Esophagus muscularis mucosa (tissue), 4 donors: ENCODE results near the gene RPL26. TPM values are rescaled to one million over a fixed set of nuclear protein-coding genes. Genes with fewer than 3 reads are reported as not detected.
"Not testable (repeated sequence)": the region's sequence is repeated elsewhere in the genome, so short reads cannot be mapped to it uniquely, and the experiment has no call there.

Experiments used
- DNase-seq: peaks from one replicate; pipeline ENCODE4 v3.0.0-alpha.2; 2017; ENCODE audit errors: extremely low spot score
- H3K27ac ChIP-seq, 4 donors: fragments of 200-600 bp; sonication (generic); replicated peaks in 1 of 4; 1 replicate in 3 of 4; 2 replicates in 1 of 4; pipeline ENCODE4 v1.5.1; 2016 to 2019; ENCODE audit warnings: mild to moderate bottlenecking in 1 of 4
- H3K27me3 ChIP-seq, 4 donors: fragments of 200-600 bp; sonication (generic); one replicate each; pipeline versions ENCODE4 v1.5.1 to v1.6.0; 2016 to 2019
- H3K36me3 ChIP-seq, 4 donors: fragments of 200-600 bp; sonication (generic); one replicate each; pipeline ENCODE4 v1.5.1; 2016 to 2019
- H3K4me1 ChIP-seq, 4 donors: fragments of 200-600 bp; sonication (generic); one replicate each; pipeline ENCODE4 v1.5.1; 2016 to 2019
- H3K4me3 ChIP-seq, 4 donors: fragments of 200-600 bp; sonication (generic); 1 replicate in 2 of 4; 2 replicates in 2 of 4; pipeline ENCODE4 v1.5.1; 2016 to 2019; ENCODE audit warnings: mild to moderate bottlenecking in 4 of 4, moderate library complexity in 1 of 4
- H3K9me3 ChIP-seq, 4 donors: fragments of 200-600 bp; sonication (generic); 1 replicate in 3 of 4; 2 replicates in 1 of 4; pipeline ENCODE4 v1.5.1; 2016 to 2019
- CTCF ChIP-seq, 3 experiments: fragments of 200-600 bp in 2 of 3; fragments of 450-650 bp in 1 of 3; sonication (generic) in 2 of 3; IDR thresholded peaks; one replicate each; pipeline ENCODE4 v1.5.1; 2017 to 2019; ENCODE audit warnings: antibody characterized with exemption in 3 of 3, mild to moderate bottlenecking in 2 of 3, moderate library complexity in 1 of 3
- EP300 ChIP-seq: sonication (generic); formaldehyde crosslinking; IDR thresholded peaks from one replicate; pipeline ENCODE4 v1.6.1; 2017; ENCODE audit warnings: antibody characterized with exemption
- POLR2A ChIP-seq: fragments of 450-650 bp; IDR thresholded peaks from one replicate; pipeline ENCODE4 v1.6.1; 2017; ENCODE audit warnings: antibody characterized with exemption, moderate library complexity, mild to moderate bottlenecking, low read depth
- POLR2AphosphoS5 ChIP-seq, 2 donors: sonication (generic); formaldehyde crosslinking; IDR thresholded peaks; one replicate each; pipeline ENCODE4 v1.6.1; 2017; ENCODE audit warnings: antibody characterized with exemption in 2 of 2
- WGBS: methylation state at CpG from one replicate; pipeline ENCODE4 v1.1.5; 2018; 5-methylcytosine and 5-hydroxymethylcytosine counted together
- intact Hi-C: fragments of 100-400 bp; cut with DNase I; formaldehyde crosslinking; loops from one replicate; pipeline ENCODE4 v1.15.1; 2023
- total RNA-seq, 4 donors: library from RNA; depleted of rRNA; stranded (reverse); fragments of >200 nt; gene quantifications; one replicate each; pipeline versions ENCODE4 v1.1.0 to v1.2.1, GENCODE V29; 2016

Gene RPL26
- total RNA-seq, 4 donors from 2014 or later: 1,511 to 3,942 (median 2,863) TPM

GRCh38 chr17:8353736-8354135 is 29.3 kb downstream of the RPL26 start:
- no peak overlapping the region for H3K4me3 ChIP-seq
- H3K9me3 ChIP-seq: no peaks in the 10 kb centered on the region
- intact Hi-C loops: no loop called here
- no peaks in the 10 kb centered on the region for H3K27me3 ChIP-seq
- no peak for TF ChIP-seq CTCF (IDR thresholded peaks at IDR 0.05)
- TF ChIP-seq POLR2AphosphoS5 (IDR thresholded peaks at IDR 0.05): no peak
- TF ChIP-seq POLR2A: no peak
- TF ChIP-seq EP300: no peak
- 82% methylated on average over 7 of the region's 7 CpGs for WGBS
- no peaks in the 10 kb centered on the region for H3K36me3 ChIP-seq
- no peak overlapping the region for H3K27ac ChIP-seq
- peaks cover 0 to 4% (median 0%) of the 10 kb centered on the region in 4 donors for H3K4me1 ChIP-seq
- no peak for DNase-seq

DNA sequence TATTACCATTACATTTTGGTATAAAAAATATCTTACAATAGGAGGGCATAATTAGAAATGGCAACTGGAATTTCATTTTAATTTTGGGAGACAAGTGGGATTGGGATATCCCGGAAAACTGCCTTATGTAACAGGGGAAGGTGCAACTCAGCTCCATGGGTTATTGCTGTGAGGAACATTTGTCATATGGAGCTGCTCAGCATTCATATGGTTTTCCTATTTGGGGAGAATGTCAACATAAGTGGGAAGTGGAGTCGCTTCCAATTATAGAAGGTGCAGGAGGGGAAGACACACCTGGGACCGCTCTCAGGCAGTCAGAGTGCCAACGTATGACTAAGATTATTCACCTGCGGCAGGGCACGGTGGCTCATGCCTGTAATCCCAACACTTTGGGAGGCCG is 32.7 kb downstream of the RPL26 start:
- H3K4me3 ChIP-seq: no peak overlapping the region
- intact Hi-C loops: no loop called here
- H3K27ac ChIP-seq: no peak overlapping the region
- DNase-seq: no peak
- H3K36me3 ChIP-seq: no peaks in the 10 kb centered on the region
- no peaks in the 10 kb centered on the region for H3K9me3 ChIP-seq
- H3K4me1 ChIP-seq: peaks cover 0 to 5% (median 2%) of the 10 kb centered on the region in 4 donors
- no peak for TF ChIP-seq POLR2AphosphoS5 (IDR thresholded peaks at IDR 0.05)
- no peak for TF ChIP-seq POLR2A
- H3K27me3 ChIP-seq: peaks cover 0 to 27% (median 0%) of the 10 kb centered on the region in 4 donors
- 79% methylated on average over 7 of the region's 7 CpGs for WGBS

DNA sequence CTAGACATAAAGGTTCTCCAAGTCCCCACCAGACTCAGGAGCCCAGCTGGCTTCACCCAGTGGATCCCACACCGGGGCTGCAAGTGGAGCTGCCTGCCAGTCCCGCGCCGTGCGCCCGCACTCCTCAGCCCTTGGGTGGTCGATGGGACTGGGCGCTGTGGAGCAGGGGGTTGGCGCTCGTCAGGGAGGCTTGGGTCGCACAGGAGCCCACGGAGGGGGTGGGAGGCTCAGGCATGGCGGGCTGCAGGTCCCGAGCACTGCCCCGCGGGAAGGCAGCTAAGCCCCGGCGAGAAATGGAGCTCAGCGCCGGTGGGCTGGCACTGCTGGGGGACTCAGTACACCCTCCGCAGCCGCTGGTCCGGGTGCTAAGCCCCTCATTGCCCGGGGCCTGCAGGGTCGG is 36.0 kb downstream of the RPL26 start:
- 47% methylated on average over 6 of the region's 25 CpGs for WGBS
- H3K27ac ChIP-seq, intact Hi-C loops, H3K9me3 ChIP-seq, DNase-seq, H3K36me3 ChIP-seq, H3K4me1 ChIP-seq: not testable (repeated sequence)
- Histone ChIP-seq H3K4me3 (peak overlapping the region in 1 of 4 donors; percentile 14), H3K27me3 (peaks cover 0 to 27% (median 0%) of the 10 kb centered on the region in 4 donors)

DNA sequence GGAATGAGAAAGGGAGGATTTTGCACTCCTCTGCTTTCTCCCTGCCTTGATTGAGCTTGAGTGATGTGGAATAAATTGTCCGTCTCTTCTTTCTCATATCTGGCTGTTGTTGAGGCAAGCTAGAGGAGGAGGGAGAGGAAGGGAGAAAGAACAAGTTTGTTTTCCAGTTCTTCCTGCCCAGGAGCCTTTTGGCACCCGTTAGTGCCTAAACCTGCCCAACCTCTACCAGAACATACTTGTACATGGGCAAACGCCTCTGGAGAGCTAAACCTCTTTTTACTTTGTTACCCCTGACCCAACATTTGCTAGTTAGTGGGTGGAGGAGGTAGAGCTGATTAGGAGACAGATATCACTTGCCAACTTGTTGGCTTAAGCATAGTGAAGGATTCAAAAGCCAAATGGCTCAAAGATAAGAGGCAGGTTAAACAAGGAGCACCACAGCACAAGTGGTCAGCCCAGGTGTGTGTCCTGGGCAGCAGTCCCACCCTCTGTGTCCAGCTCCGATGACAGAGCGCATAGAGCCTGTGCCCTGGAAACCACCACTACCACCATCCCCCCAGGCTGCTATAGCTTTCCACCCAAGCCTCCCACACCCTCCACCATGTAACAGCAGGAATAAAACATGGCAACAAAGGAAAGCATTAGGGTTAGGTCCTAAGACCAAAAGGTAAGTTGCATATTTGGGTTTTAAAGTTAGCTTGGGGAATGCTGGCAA is 36.9 kb downstream of the RPL26 start:
- Histone ChIP-seq H3K36me3 (no peaks in the 10 kb centered on the region), H3K27ac (no peak overlapping the region), H3K4me1 (peaks cover 0 to 5% (median 0%) of the 10 kb centered on the region in 4 donors), H3K27me3 (peaks cover 0 to 27% (median 0%) of the 10 kb centered on the region in 4 donors), H3K4me3 (no peak overlapping the region), H3K9me3 (no peaks in the 10 kb centered on the region)
- TF ChIP-seq CTCF (IDR thresholded peaks at IDR 0.05) (no peak), POLR2AphosphoS5 (IDR thresholded peaks at IDR 0.05) (no peak), EP300 (no peak)
- intact Hi-C loops: no loop called here
- 74% methylated on average over 5 of the region's 5 CpGs for WGBS
- no peak for DNase-seq

GRCh38 chr17:8345052-8345690 is 37.8 kb downstream of the RPL26 start:
- H3K4me3 ChIP-seq: no peak overlapping the region
- no peaks in the 10 kb centered on the region for H3K36me3 ChIP-seq
- no peaks in the 10 kb centered on the region for H3K9me3 ChIP-seq
- 75% methylated on average over 6 of the region's 6 CpGs for WGBS
- intact Hi-C loops: no loop called here
- TF ChIP-seq EP300 (no peak), POLR2AphosphoS5 (IDR thresholded peaks at IDR 0.05) (no peak), POLR2A (no peak), CTCF (IDR thresholded peaks at IDR 0.05) (no peak)
- H3K27ac ChIP-seq: no peak overlapping the region
- DNase-seq: no peak
- H3K27me3 ChIP-seq: peaks cover 0 to 27% (median 0%) of the 10 kb centered on the region in 4 donors
- peaks cover 0 to 5% (median 0%) of the 10 kb centered on the region in 4 donors for H3K4me1 ChIP-seq
